GM21528 (cell line): Measurements from ENCODE around the gene LRP1-AS.
A peak's percentile ranks its signal among the peaks of the same experiment; 100 is the strongest.

ENCODE experiments used
- ATAC-seq: cut with Tn5 transposase; IDR thresholded peaks from one replicate; pipeline ENCODE4 v1.9.1; 2021; ENCODE audit warnings: mild to moderate bottlenecking, moderate library complexity; ENCODE audit not compliant: unreplicated experiment, low FRiP score

Gene LRP1-AS

GRCh38 chr12:57146961-57147944 is at the start of gene LRP1-AS:
Gene LRP1-AS (minus strand): TSS chr12:57147619.
- ATAC-seq = no peak

GRCh38 chr12:57196956-57197355 is 49.5 kb upstream of the LRP1-AS start:
- no peak for ATAC-seq

GRCh38 chr12:57196439-57196838 is 49.0 kb upstream of the LRP1-AS start:
- ATAC-seq = no peak

GRCh38 chr12:57195611-57196371 is 48.4 kb upstream of the LRP1-AS start:
- no peak for ATAC-seq

GRCh38 chr12:57195186-57195585 is 47.8 kb upstream of the LRP1-AS start:
- no peak for ATAC-seq

- ATAC-seq = no peak
Observed at GRCh38 chr12:57194253-57194652, 46.8 kb upstream of the LRP1-AS start.

- ATAC-seq = no peak
Observed at GRCh38 chr12:57193706-57194245, 46.4 kb upstream of the LRP1-AS start.

- no peak for ATAC-seq
Observed at GRCh38 chr12:57192920-57193319, 45.5 kb upstream of the LRP1-AS start.

GRCh38 chr12:57191410-57191809 is 44.0 kb upstream of the LRP1-AS start:
- no peak for ATAC-seq

GRCh38 chr12:57190821-57191220 is 43.4 kb upstream of the LRP1-AS start:
- ATAC-seq = no peak

GRCh38 chr12:57190037-57190436 is 42.6 kb upstream of the LRP1-AS start:
- ATAC-seq = no peak

GRCh38 chr12:57188090-57188425 is 40.6 kb upstream of the LRP1-AS start:
- no peak for ATAC-seq

GRCh38 chr12:57187222-57188089 is 40.0 kb upstream of the LRP1-AS start:
- no peak for ATAC-seq

GRCh38 chr12:57185906-57186508 is 38.6 kb upstream of the LRP1-AS start:
- ATAC-seq = no peak

- ATAC-seq = no peak
Observed at GRCh38 chr12:57185403-57185802, 38.0 kb upstream of the LRP1-AS start.

GRCh38 chr12:57183939-57184725 is 36.7 kb upstream of the LRP1-AS start:
- ATAC-seq = no peak

GRCh38 chr12:57182918-57183575 is 35.6 kb upstream of the LRP1-AS start:
- ATAC-seq = peak; percentile 76

- no peak for ATAC-seq
Observed at GRCh38 chr12:57181561-57182155, 34.2 kb upstream of the LRP1-AS start.
